HG03139 (cell line): ENCODE results near the gene CRELD2.
"Not testable (repeated sequence)": the region's sequence is repeated elsewhere in the genome, so short reads cannot be mapped to it uniquely, and the experiment has no call there.

ENCODE experiments used
- ATAC-seq: cut with Tn5 transposase; IDR thresholded peaks from one replicate; pipeline ENCODE4 v1.9.1; 2021; ENCODE audit not compliant: unreplicated experiment

CRELD2 gene

GRCh38 chr22:49943405-49943765 lies 25.0 kb downstream of the CRELD2 start:
- ATAC-seq, result no peak

GRCh38 chr22:49943771-49944398 lies 25.5 kb downstream of the CRELD2 start:
- no peak for ATAC-seq

- no peak for ATAC-seq
These were observed 26.0 kb downstream of the CRELD2 start for GRCh38 chr22:49944399-49944891.

- ATAC-seq, result not testable (repeated sequence)
These were observed 26.8 kb downstream of the CRELD2 start for GRCh38 chr22:49945042-49945794.

GRCh38 chr22:49946612-49947295 lies 28.3 kb downstream of the CRELD2 start:
- no peak for ATAC-seq

- ATAC-seq, result no peak
These were observed 28.8 kb downstream of the CRELD2 start for GRCh38 chr22:49947296-49947622.

GRCh38 chr22:49948116-49948957 lies 29.9 kb downstream of the CRELD2 start:
- no peak for ATAC-seq

GRCh38 chr22:49948958-49949913 lies 30.8 kb downstream of the CRELD2 start:
- ATAC-seq, result no peak

- ATAC-seq, result no peak
These were observed 31.5 kb downstream of the CRELD2 start for GRCh38 chr22:49949914-49950292.

GRCh38 chr22:49950396-49950994 lies 32.1 kb downstream of the CRELD2 start:
- no peak for ATAC-seq

- no peak for ATAC-seq
These were observed 32.7 kb downstream of the CRELD2 start for GRCh38 chr22:49951000-49951677.

GRCh38 chr22:49951678-49951985 lies 33.2 kb downstream of the CRELD2 start:
- ATAC-seq, result no peak

GRCh38 chr22:49951986-49952896 lies 33.8 kb downstream of the CRELD2 start:
- no peak for ATAC-seq

GRCh38 chr22:49953027-49953679 lies 34.7 kb downstream of the CRELD2 start:
- no peak for ATAC-seq

- ATAC-seq, result no peak
These were observed 35.4 kb downstream of the CRELD2 start for GRCh38 chr22:49953680-49954344.

- ATAC-seq, result no peak
These were observed 35.9 kb downstream of the CRELD2 start for GRCh38 chr22:49954354-49954753.

- no peak for ATAC-seq
These were observed 36.7 kb downstream of the CRELD2 start for GRCh38 chr22:49954991-49955580.
